Mucosa of descending colon (tissue), 3 donors: ENCODE data around the gene SMIM23. TPM values are rescaled to one million over a fixed set of nuclear protein-coding genes. Genes with fewer than 3 reads are reported as not detected.

Experiments used
- ATAC-seq: fragments of 200-7000 bp; cut with Tn5 transposase; one replicate; pipeline ENCODE4 v1.9.1; 2020; ENCODE audit warnings: mild to moderate bottlenecking, moderate library complexity
- DNase-seq, 3 donors: peaks; one replicate each; pipeline ENCODE4 v3.0.0-alpha.2; 2020
- H3K36me3 ChIP-seq: fragments of 200-600 bp; one replicate; pipeline ENCODE4 v1.8.0; 2021; ENCODE audit warnings: low read depth, mild to moderate bottlenecking
- H3K4me1 ChIP-seq: fragments of 200-600 bp; one replicate; pipeline ENCODE4 v1.8.0; 2021; ENCODE audit warnings: low read depth, mild to moderate bottlenecking
- H3K4me3 ChIP-seq: fragments of 200-600 bp; one replicate; pipeline ENCODE4 v1.8.0; 2021; ENCODE audit warnings: mild to moderate bottlenecking
- H3K9me3 ChIP-seq: fragments of 200-600 bp; one replicate; pipeline ENCODE4 v1.8.0; 2021; ENCODE audit warnings: mild to moderate bottlenecking
- intact Hi-C, 2 donors: fragments of 100-400 bp; cut with DNase I in 1 of 2; cut with micrococcal nuclease in 1 of 2; formaldehyde crosslinking; loops; one replicate each; pipeline versions ENCODE4 v1.11.0 to v1.11.1; 2022; cut with DNase I, micrococcal nuclease
- total RNA-seq, 3 donors: library from RNA; stranded (reverse); fragmentation: NEBNext Ultra II Directional in 2 of 3; extraction: Animal tissue kit (Norgen Biotek cat#: 25700) in 2 of 3; gene quantifications; one replicate each; pipeline versions ENCODE4 v1.2.1 to v1.2.4, GENCODE V29; 2021 to 2023
- TF ChIP-seq, protein P1 (sequence below): fragments of 200-600 bp; IDR thresholded peaks from one replicate; pipeline ENCODE4 v1.8.0; 2022; ENCODE audit warnings: antibody characterized with exemption, mild to moderate bottlenecking
- donor health status: DM: no; HTN: no; CAD: no; lungs with moderate emphysema.
- donor health status: DM: no; HTN: no; CAD: no.
- donor health status: DM: no; HTN: yes; CAD: no.

The SMIM23 gene
- total RNA-seq, 3 donors from 2014 or later = not detected

DNA sequence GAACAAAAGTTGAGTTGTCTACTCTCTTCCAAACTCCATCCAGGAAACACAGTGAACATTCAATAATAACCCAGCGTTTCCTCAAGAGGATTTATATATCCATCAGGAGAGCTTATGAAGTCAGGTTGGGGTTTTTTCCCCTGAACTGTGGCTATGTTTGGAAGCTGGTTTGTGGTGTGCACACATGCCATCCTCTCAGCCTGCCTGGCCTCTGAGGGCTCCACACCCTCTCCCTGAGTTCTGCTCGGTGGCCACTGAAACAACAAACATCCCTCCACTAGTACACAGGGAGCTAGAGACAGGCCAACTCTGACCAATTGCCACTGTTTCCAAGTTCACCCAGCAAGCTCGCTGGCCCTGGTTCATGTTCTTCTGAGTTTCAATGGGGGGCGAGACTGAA, 35.7 kb downstream of the SMIM23 start:
- TF ChIP-seq, protein P1, sequence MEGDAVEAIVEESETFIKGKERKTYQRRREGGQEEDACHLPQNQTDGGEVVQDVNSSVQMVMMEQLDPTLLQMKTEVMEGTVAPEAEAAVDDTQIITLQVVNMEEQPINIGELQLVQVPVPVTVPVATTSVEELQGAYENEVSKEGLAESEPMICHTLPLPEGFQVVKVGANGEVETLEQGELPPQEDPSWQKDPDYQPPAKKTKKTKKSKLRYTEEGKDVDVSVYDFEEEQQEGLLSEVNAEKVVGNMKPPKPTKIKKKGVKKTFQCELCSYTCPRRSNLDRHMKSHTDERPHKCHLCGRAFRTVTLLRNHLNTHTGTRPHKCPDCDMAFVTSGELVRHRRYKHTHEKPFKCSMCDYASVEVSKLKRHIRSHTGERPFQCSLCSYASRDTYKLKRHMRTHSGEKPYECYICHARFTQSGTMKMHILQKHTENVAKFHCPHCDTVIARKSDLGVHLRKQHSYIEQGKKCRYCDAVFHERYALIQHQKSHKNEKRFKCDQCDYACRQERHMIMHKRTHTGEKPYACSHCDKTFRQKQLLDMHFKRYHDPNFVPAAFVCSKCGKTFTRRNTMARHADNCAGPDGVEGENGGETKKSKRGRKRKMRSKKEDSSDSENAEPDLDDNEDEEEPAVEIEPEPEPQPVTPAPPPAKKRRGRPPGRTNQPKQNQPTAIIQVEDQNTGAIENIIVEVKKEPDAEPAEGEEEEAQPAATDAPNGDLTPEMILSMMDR = no peak
- Histone ChIP-seq H3K9me3 (no peaks in the 10 kb centered on the region), H3K4me3 (no peak overlapping the region), H3K4me1 (peaks cover 3% of the 10 kb centered on the region), H3K36me3 (no peaks in the 10 kb centered on the region)
- intact Hi-C loops = no loop called here
- ATAC-seq (no peak), DNase-seq (no peak)

DNA sequence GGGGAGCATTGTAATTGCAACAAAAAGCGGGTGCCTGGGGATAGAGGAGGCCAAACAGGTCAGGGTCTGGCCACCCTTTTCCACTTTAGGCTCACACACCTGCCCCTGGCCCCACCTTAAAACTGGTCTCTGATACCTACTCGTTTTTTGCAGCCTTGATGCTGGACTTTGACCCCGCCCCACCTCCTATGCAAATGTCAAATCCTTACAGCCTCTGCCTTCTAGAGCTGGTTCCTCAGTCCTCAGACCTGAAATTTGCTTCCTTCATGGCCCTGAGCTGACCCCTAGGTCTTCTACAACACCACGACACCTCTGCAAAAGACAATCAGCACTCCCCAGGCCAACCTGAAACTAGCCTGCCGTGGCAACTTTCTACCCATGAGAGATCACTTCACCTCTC, 37.7 kb downstream of the SMIM23 start:
- Histone ChIP-seq H3K4me1 (peaks cover 3% of the 10 kb centered on the region), H3K9me3 (no peaks in the 10 kb centered on the region), H3K36me3 (no peaks in the 10 kb centered on the region), H3K4me3 (no peak overlapping the region)
- TF ChIP-seq, protein P1 = no peak
- DNase-seq = peak; percentile 74 to 89 (median 85)
- ATAC-seq = peak; percentile 96
- intact Hi-C loops = no loop called here

DNA sequence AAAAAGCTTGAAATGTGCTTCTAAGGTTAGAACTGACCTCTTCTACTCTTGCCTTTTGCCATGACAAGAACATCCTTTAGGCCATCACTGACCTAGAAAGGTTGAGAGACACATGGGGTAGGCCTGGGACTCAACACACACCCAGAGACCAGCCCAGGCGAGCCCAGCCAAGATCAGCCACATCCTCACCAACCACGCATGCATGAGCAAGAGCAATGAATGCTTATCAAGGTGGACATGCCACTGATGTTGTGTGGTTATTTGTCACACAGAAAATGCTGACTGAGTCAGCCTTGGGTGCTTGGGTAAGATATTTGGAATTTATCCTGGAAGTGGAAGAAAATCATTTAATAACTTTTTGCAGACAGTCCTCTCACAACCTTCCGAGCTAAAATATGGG, 39.4 kb downstream of the SMIM23 start:
- TF ChIP-seq, protein P1 = no peak
- no peaks in the 10 kb centered on the region for H3K36me3 ChIP-seq
- ATAC-seq = no peak
- H3K9me3 ChIP-seq = no peaks in the 10 kb centered on the region
- peaks cover 3% of the 10 kb centered on the region for H3K4me1 ChIP-seq
- DNase-seq = no peak
- H3K4me3 ChIP-seq = no peak overlapping the region
- intact Hi-C loops = no loop called here

DNA sequence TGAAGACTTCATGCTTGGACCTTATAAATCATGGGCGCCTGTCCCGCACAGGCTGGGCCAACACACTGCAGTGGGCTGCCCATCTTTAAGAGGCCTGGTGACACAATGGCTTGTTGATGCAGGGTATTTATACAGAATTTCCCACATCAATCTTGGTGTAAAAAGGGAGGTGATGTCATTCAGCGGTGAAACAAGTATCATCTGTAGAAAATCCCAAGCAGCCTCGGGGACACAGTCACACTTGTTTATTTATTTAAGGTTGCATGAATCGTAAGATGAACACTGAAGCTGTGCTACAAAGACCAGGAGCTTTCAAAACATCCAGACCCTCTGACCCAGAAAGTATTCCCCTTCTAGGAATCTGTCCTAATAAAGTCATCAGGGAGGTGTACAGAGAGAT, 40.5 kb downstream of the SMIM23 start:
- Histone ChIP-seq H3K4me1 (peaks cover 6% of the 10 kb centered on the region), H3K4me3 (no peak overlapping the region), H3K9me3 (no peaks in the 10 kb centered on the region), H3K36me3 (no peaks in the 10 kb centered on the region)
- DNase-seq (no peak), ATAC-seq (no peak)
- TF ChIP-seq, protein P1 = no peak
- intact Hi-C loops = no loop called here

DNA sequence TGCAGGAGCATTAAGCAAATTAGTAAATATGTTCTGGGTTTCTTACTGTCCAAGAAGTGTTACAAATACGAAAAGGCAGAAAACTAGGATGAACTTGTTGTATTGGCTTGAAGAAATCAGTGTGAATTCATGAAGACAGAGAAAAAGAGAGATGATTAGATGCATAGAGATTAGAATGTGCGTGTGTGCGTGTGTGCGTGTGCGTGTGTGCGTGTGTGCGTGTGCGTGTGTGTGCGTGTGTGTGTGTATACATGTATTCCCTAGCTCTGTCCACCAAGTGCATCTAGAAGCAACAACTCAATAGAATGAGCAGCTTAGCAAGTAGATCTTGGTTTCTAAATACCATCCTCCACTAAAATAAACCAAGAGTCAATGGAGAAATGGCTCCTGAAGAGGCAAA, 41.5 kb downstream of the SMIM23 start:
- no peaks in the 10 kb centered on the region for H3K9me3 ChIP-seq
- ATAC-seq (no peak), DNase-seq (no peak)
- intact Hi-C loops = no loop called here
- peaks cover 6% of the 10 kb centered on the region for H3K4me1 ChIP-seq
- H3K36me3 ChIP-seq = no peaks in the 10 kb centered on the region
- TF ChIP-seq, protein P1 = no peak
- H3K4me3 ChIP-seq = no peak overlapping the region

DNA sequence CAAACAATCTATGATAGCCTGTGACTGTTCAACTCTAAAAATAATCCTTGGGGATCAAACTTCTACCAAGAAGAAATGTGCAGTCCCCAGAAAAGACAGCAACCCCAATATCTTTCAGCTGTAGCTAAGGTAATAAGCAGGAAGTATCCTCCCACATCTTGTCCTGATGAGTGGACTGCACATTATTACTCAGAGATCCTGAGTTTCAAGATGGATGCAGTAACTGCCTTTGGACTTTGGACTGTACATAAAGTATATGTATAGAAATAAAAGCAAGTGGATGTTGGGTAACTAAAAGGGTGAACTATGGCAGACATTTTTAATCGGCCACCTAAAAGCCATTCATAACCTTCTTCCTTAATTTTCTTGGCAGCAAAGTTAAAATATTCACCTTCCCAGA, 45.1 kb downstream of the SMIM23 start:
- TF ChIP-seq, protein P1 = no peak
- no peak for DNase-seq
- no peaks in the 10 kb centered on the region for H3K9me3 ChIP-seq
- H3K4me1 ChIP-seq = peaks cover 3% of the 10 kb centered on the region
- intact Hi-C loops = no loop called here
- H3K36me3 ChIP-seq = no peaks in the 10 kb centered on the region
- H3K4me3 ChIP-seq = no peak overlapping the region
- peak; percentile 94 for ATAC-seq
